CD4-positive, alpha-beta T cell treated with Interleukin-15 for 1 hour (primary cell): ENCODE measurements around the gene TP53BP2.
"Not testable (repeated sequence)": the region's sequence is repeated elsewhere in the genome, so short reads cannot be mapped to it uniquely, and the experiment has no call there.

Experiments used
- DNase-seq: peaks from one replicate; pipeline ENCODE4 v3.0.0-alpha.2; 2020

The TP53BP2 gene

DNA sequence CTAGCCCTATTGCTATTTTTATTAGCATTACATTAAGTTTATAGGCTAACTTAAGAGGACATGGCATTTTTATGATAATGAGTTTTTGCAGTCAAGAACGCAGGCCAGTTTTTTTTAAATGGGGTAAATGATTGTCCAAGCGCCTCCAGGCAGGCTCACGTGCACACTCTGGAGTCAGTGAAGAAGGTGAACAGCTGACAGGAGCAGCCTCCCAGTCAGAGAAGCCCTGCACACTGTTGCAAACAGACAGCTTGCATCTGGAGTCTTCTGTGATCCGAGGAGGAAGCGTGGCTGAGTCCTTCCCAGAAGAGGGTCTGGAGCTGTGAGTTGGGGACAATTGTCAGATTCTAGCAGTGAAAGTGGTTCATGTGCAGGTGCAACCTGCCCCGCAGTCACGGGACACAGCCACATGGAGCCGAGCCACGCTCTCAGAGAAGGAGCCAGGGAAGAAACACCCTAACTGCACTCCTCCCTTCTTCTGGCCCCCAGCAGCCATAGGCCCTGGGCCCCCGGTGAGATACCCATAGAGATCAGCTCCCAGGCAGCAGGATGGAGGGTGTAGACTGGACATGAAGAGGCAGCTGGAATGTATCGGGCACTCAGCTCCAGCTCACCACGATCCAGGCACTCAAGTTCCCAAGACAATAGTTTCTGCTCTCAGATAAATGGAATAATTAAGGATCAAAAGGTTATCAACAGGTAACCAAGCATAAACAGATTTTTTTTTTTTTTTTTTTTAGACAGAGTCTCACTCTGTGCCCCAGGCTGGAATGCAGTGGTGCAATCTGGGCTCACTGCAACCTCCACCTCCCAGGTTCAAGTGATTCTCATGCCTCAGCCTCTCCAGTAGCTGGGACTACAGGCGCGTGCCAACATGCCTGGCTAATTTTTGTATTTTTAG lies 107.0 kb downstream of the TP53BP2 start:
- DNase-seq = no peak

DNA sequence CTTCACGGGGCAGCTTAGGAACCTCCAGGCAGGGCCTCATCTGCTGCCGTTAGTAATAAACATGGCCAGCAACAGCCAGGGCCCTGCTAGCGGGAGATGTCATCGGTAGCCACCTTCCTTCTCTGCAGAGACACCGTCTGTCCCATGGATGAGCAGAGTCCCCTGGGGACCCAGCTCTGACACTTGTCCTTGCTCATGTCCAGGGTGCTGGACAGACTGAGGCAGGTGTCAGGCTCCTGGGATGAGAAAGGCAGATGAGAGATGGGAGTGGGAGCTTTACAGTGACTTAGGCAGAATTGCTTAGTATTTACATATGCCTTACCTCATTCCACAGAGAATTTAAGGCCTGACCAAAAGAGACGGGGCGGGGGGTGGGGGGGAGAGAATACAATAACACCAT lies 108.4 kb downstream of the TP53BP2 start:
- DNase-seq = no peak

DNA sequence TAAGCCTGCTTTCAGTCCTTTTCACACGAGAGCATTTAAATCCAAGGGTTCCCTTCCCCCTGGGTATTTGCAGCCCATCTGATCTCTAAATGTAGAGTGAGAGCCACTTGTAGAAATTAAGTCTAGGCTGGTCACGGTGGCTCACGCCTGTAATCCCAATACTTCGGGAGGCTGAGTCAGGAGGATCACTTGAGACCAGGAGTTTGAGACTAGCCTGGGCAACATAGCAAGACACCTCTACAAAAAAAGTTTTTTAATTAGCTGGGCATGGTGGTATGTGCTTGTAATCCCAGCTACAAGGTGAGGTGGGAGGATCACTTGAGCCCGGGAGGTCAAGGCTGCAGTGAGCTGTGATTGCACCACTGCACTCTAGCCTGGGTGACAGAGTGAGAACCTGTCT lies 109.1 kb downstream of the TP53BP2 start:
- not testable (repeated sequence) for DNase-seq

DNA sequence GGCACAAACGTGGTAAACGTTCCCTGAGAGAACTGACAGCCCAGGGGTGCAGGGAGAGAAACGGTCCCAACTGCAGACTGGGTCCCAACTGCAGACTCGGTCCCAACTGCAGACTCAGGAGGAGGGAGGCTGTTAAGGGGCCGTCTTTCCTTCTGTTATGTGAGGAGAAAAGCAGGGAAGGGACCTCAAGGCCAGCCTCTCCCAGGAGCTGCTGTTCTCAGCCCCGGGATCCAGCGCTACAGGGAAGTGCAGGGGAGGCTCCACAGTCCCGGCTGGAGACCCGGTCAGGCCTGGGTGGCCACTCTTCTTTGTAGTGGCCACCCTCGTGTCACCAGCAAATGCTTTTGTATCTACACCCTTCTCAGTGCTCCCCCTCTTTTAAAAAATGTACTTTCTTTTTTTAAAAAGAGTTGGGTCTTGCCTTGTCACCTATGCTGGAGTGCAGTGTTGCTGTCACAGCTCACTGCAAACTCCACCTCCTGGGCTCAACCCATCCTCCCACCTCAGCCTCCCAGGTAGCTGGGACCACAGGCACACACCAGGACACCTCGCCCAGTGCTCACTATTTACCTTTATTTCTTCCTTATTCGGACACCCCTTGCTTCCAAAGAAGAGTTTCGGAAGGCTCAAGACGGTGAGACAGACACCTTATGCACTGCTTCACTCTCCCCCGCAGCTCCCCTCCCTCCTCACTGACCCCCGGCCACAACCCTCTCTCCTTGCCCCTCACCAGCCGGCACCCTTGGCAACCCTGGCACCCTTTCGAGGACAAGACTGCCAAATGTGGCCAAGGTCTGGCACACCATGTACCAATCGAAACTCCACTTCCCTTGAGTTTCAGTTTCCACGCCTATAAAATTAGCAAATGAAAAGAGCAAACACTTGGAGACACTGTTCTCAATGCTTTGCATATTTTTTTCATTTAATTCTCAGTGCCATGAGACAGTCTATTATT lies 111.6 kb downstream of the TP53BP2 start:
- DNase-seq = no peak

DNA sequence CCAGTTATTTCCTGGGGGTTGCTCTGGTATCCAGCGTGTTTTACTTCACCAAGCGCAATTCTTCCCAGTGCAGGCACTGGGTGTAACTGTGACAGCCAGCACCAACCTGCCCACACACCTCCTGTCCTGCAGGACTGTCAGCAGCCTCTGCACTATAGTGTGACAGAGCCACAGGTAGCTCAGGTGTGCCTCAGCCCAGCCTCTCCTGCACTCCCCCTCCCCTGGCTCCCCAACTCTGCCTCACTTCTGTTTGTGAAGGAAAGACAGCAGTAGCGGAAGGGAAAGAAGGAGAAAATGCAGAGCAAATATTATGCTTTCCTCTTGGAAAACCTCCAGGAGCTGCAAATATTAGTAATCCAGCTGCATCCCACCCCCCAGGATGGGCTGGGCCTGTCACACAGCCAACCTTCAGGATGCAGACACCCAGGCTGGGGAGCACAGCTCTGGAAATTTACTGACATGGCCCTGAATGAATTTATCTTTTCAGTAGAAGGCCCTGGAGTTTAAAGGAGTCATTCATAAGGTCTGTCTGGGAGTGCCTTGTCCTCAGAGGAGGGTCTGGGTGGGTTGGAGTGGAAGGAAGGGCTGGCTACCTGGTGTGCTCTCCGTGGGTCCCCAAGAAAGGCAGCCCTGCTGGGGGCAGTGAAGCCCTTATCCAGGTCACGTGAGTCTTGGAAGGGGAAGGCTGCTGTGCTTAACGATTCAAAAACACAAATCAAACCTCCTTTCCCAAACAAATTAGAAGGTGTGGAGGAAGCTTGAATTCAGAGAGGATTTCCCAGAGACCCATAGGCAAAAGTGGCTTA lies 112.6 kb downstream of the TP53BP2 start:
- DNase-seq = no peak

DNA sequence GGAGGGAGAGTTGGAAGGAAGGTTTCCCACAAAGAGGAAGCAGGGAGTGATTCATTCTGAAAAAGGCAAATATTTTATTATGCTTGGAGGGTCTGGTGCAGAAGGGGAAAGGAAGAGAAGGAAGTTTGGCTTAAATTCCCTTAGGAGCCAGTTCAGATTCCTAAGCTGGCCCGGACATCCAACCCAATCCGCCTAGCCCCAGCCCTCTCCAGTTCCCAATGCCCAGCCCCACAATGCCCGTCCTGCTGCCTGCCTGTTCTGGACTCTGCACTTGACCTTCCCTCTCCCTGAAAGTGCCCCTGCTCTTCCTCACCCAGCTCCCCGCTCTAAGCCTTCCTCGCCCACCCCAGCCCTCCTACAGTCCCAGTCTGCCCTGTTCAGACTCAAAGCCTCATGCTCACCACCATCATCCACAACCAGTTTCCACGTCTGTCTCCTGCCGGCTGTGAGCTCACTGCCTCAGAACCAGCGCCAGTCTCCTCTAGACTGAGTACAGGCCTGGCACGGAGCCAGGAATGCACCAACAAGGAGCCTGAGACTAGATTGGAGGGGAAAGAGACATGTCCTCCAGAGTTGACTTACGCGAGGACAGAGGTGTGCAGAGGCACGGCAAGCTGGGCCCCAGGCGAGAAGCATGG lies 114.5 kb downstream of the TP53BP2 start:
- no peak for DNase-seq

DNA sequence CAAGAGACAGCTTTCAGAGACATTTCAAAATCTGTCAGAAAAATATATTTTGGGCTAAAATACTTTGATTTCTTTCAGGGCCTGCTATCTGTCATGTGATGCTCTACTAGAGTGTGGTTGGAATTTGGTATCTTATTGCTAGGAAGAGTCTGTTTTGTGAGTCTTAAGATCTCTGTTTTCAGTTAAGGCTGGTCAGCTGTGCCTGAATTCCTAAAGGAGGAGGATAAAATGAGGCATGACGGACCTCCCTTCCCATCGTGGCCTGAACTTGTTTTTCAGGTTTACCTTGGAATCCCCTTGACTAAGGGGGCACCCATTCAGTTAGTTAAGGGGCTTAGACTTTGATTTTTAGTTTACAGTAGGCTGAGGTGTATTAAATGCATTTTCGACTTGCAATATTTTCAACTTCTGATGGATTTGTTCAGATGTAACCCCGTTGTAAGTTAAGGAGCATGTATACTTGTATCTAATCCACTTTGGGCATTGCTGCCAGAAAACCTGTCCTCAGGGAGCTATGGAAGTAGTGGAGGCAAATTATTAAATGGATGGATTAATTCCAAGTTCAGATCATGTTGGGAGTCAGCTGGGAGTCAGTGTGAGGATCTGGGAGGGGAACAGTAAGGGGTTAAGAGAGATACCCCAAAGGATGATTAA lies 115.1 kb downstream of the TP53BP2 start:
- DNase-seq = no peak

DNA sequence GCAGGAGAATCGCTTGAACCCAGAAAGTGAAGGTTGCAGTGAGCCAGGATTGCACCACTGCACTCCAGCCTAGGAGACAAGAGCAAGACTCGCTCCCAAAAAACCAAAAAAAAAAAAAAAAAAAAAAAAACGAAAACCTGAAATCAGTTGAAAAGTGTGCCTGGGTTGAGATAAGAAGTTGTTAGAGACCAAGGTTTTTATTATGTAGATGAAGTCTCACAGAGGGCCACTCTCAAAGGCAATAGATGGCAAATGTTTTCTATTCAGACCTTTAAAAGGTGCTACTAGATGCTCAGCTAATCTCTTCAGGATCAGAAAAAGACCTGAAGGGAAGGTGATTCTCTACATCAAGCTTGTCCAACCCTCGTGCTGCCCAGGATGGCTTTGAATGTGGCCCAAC lies 115.8 kb downstream of the TP53BP2 start:
- DNase-seq = no peak
